H1 (cell line): ENCODE results near the gene ZNF106. TPM values are rescaled to one million over a fixed set of nuclear protein-coding genes. Genes with fewer than 3 reads are reported as not detected.

Source experiments
- BCL11A ChIP-seq, 2 experiments: IDR thresholded peaks; one replicate each; pipeline ENCODE4 v1.6.1; 2011; ENCODE audit warnings: low read depth in 2 of 2, low read length in 2 of 2, mild to moderate bottlenecking in 2 of 2
- CBX8 ChIP-seq: fragments of 300-800, 300-1000 bp; sonication (generic); IDR thresholded peaks from 2 replicates; pipeline ENCODE4 v1.7.1; 2016; ENCODE audit warnings: low read depth, low read length, borderline replicate concordance
- CTBP2 ChIP-seq: IDR thresholded peaks from 2 replicates; pipeline ENCODE4 v1.7.0; 2011; ENCODE audit warnings: borderline replicate concordance, mild to moderate bottlenecking, moderate library complexity, mixed read lengths, low read length; ENCODE audit not compliant: insufficient read depth, insufficient read length
- EP300 ChIP-seq, 2 experiments: IDR thresholded peaks; 1 replicate in 1 of 2; 2 replicates in 1 of 2; pipeline ENCODE4 v1.6.1; 2011 to 2012; ENCODE audit warnings: low read depth in 2 of 2, low read length in 2 of 2, mild to moderate bottlenecking in 2 of 2, borderline replicate concordance in 1 of 2, inconsistent platforms in 1 of 2, moderate library complexity in 1 of 2
- GTF2F1 ChIP-seq: IDR thresholded peaks from 2 replicates; pipeline ENCODE4 v1.6.1; 2012; ENCODE audit warnings: low read depth, low read length, improper control_type of control experiment, borderline replicate concordance
- HDAC6 ChIP-seq: IDR thresholded peaks from one replicate; pipeline ENCODE4 v1.7.1; 2012; ENCODE audit warnings: low read depth, mild to moderate bottlenecking, inconsistent platforms, low read length, moderate library complexity
- SAP30 ChIP-seq: fragments of 300-600 bp; sonication (generic); IDR thresholded peaks from 2 replicates; pipeline ENCODE4 v1.7.1; 2012; ENCODE audit warnings: low read length, moderate library complexity, mild to moderate bottlenecking, inconsistent platforms; ENCODE audit not compliant: insufficient read depth, insufficient replicate concordance
- SIX5 ChIP-seq: IDR thresholded peaks from 2 replicates; pipeline ENCODE4 v1.6.1; 2011; ENCODE audit warnings: mild to moderate bottlenecking, low read depth, low read length
- USF2 ChIP-seq: IDR thresholded peaks from 2 replicates; pipeline ENCODE4 v1.6.1; 2011; ENCODE audit warnings: low read length, improper control_type of control experiment
- polyA plus RNA-seq, 7 experiments: library from polyadenylated mRNA; depleted of rRNA in 3 of 7; stranded (reverse) in 5 of 7; unstranded in 2 of 7; fragments of >200 nt in 5 of 7; fragments of 200-250 nt in 2 of 7; gene quantifications; 1 replicate in 5 of 7; 2 replicates in 1 of 7; 4 replicates in 1 of 7; pipeline versions ENCODE4 v1.2.1 to v1.2.3, GENCODE V29; 2011 to 2013; ENCODE audit warnings: missing spikeins in 2 of 7, mixed read lengths in 2 of 7
- total RNA-seq: library from RNA; stranded (reverse); fragmentation: NEBNext Ultra II Directional; extraction: Animal tissue kit (Norgen Biotek cat#: 25700); gene quantifications from 2 replicates; pipeline ENCODE4 v1.2.1, GENCODE V29; 2021

The ZNF106 gene
- total and polyA plus RNA-seq, 2 of the 8 experiments (the other 6 are each of a cell fraction or from before 2014, with no cell fraction given): 18.2 to 62.0 TPM

- no peak for TF ChIP-seq CTBP2
- no peak for TF ChIP-seq USF2
- TF ChIP-seq GTF2F1: no peak
- no peak for TF ChIP-seq SAP30
- peak in 1 of 2 experiments; percentile 91; a peak in 2 of 3 replicates for TF ChIP-seq EP300 (IDR thresholded peaks at IDR 0.05; ENCODE audit: borderline replicate concordance in 1 of 2, low read depth in 2 of 2, low read length in 2 of 2)
- no peak for TF ChIP-seq HDAC6
- no peak for TF ChIP-seq BCL11A (IDR thresholded peaks at IDR 0.05; ENCODE audit: low read depth in 2 of 2, low read length in 2 of 2)
- TF ChIP-seq SIX5: no peak
- no peak for TF ChIP-seq CBX8
- TF ChIP-seq, all 59 proteins: peak for 25
Observed at GRCh38 chr15:42490671-42491538, at the start of gene ZNF106 (continued).
